Caki2 (cell line): ENCODE measurements around the gene SPHK2. TPM values are rescaled to one million over a fixed set of nuclear protein-coding genes. Genes with fewer than 3 reads are reported as not detected.

Experiments used
- DNase-seq: peaks from one replicate; pipeline ENCODE4 v3.0.0-alpha.2; 2015; ENCODE audit warnings: low read depth
- in situ Hi-C: cut with HindIII; loops from 2 replicates; pipeline ENCODE4 v1.10.0; 2016; ENCODE audit warnings: low sequenced_read_pairs, low pct_unique_long_range_greater_than_20kb, mixed read lengths
- total RNA-seq: library from RNA; depleted of rRNA; stranded (reverse); fragments of >200 nt; shearing (Covaris generic); gene quantifications from 2 replicates; pipeline ENCODE4 v1.2.3, GENCODE V29; 2014; ENCODE audit warnings: low replicate concordance

The SPHK2 gene
- total RNA-seq, 1 experiment from 2014 or later, result 4.8 TPM

DNA sequence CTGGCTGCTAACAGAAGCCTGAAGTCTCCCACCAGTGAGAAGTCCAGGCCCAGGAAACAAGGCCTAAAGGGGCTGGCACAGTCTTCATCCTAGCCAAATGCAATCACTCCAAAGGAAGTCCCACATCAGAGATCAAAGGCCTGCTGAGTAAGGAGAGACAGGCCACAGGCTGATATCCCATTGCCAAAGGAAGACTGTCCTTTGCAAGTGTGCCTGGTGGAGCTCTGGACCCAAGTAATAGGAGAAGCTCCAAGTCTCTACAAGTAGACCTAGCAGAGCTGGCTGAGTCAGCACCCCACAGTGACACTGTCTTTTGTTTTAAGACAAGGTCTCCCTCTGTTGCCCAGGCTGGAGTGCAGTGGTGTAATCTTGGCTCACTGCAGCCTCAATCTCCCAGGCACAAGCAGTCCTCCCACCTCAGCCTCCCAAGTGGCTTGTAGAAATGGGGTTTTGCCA lies 13.4 kb downstream of the SPHK2 start:
- in situ Hi-C loops, result no loop called here
- no peak for DNase-seq

DNA sequence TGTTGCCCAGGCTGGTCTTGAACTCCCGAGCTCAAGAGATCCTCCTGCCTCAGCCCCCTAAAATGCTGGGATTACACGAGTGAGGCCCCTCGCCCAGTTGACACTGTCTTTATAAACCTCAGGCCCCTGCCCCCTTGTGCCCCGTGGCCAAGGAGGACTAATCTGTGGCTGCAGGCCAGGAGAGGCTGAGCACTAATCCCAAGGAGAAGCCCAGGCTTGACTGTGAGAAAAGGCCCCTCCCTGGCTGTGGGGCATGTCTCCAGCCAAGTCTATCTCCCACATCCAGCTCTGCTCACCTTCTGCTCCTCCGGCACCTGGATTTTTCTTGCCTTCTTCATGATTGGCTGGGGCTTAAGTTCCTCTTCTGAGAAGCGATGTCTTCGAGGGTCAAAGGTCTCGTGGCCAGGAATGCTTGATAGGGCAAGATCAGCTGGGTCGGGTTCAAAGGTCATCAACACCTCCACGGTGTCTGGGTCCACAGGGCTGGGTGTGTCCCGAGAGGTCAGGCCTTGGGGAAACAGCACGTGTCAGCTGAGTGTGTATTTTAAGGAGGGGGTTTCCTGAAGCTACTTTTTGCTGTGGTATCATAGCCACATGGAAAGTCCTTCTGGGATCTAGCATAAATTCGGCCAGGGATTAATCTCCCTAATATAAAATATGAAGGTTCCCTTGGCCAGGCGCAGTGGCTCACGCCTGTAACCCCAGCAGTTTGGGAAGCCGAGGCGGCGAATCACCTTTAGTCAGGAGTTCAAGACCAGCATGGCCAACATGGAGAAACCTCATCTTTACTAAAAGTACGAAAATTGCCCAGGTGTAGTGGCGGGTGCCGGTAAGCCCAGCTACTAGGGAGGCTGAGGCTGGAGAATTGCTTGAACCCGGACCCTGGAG lies 14.1 kb downstream of the SPHK2 start:
- DNase-seq, result no peak
- in situ Hi-C loops, result no loop called here

DNA sequence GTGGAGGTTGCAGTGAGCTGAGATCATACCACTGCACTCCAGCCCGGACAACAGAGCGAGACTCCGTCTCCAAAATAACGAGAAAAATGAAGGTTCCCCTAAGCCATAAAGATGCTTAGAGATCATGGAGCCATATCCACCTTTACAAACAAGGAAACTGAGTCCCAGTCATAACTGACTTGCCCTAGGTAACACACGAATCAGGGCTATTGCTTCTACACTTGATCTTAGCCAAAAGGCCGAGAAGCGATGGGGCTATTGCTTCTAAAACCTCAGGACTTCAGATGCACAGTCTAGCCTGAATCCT lies 14.7 kb downstream of the SPHK2 start:
- DNase-seq, result no peak
- in situ Hi-C loops, result no loop called here

DNA sequence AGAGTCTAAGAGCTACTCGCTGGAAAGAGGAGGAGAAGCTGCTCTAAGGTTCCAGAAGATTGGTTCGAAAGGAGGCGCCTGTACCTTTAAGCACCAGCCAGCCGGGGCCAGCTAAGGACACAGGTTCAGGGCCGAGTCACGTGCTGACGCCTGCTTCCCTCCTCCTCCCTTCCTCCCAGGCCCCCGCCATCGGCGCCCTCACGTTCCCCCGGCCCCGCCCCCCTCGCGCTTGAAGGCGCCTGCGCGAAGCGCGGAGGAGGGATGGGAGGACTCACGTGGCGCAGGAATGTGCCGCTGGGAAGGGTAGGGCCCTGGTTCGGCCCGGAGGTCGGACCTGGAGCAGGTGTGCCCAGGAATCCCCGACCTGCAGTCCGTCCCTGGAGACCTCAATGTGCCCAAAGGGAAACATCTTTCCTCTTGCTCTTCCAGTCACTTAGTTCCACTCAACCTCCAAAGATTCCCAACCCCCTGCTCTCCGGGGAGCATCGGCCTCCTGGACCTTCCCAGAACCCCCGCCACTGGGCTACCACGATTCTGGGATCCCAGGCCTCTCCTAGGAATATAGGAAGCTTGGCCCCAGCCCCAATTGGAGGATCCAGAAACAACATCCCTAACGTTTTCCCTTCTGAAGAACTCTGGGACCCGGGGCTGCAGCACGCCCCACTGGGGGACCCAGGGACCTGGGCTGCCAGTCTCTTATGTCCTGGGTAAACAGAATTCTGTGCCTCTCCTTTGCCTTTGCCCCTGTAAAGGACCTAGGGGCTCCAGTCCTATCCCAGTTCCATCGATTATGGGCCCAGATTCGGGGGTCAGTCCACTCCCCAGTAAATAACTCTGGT lies 15.3 kb downstream of the SPHK2 start:
- in situ Hi-C loops, result no loop called here
- peak; percentile 91 for DNase-seq

DNA sequence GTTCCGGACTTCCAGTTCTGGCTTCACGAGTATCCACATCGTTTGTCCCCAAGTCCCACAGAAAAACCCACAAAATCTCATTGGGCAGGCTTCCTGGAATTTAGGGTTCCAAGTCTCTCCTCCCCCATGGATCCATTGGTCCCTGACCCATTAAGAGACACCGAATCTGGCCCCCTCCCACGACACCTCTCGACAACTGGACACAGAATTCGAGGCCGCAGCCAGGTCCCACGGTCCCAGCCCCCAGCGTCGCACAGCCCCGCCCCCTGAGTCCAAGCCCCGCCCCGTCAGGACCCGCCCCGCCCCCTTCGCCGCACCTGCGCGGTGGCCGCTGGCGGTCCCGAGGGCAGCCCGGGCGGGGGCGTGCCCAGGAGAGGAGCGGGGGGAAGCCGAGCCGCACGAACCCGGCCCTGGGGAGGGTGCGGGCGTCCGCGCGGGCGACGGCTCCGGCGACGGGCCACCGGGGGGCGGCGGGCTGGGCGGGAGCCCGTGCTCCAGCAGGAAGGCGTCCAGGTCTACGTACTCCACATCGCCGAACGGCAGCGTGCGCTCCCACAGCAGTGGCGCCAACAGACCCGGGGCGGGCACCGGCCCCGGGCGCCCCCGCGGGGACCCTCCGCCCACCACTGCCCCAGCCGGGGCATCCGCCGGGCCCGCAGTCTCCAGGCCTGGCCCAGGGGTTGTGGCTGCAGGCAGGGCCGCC lies 16.1 kb downstream of the SPHK2 start:
- DNase-seq, result peak; percentile 72
- in situ Hi-C loops, result no loop called here

DNA sequence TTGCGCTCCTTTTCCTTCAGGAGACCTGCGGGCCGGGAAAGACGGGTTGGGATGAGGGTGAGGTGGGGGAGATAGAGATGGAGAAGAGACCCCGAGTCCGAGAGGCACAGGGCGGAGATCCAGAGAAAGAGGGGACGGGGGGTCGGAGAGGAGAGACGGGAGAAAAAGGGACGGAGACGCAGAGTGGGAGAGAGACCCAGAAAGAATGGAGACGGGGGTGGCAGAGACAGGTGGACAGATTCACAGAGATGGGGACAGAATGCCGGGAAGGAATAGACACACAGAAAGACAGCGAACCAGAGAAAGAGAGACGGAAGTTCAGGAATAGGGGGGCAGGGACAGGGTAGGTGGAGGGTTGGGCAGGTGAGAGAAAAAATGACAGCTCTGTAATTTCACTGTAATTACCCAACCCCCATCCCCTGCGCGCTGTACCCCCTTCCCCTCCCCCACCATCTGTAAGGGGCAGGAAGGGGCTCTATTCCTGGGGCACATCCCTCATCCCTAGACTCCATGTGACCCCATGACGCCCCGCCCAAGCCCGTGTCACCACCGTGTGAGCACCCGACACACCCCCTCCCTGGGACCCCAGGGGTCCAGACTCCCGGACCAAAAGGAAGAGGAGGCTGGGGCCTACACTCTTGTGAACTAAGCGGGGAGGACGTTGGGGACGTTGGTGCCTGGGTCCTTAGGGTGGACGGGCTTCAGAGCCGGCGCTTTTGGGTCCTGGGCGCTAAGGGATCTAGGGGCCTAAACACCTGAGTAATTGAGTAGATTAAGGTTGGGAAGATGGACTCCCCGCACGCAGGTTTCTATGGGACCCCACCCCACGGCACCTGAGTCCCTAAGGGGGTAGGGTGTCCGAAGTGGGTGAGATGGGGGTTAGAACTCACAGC lies 16.9 kb downstream of the SPHK2 start:
- in situ Hi-C loops, result no loop called here
- DNase-seq, result no peak

DNA sequence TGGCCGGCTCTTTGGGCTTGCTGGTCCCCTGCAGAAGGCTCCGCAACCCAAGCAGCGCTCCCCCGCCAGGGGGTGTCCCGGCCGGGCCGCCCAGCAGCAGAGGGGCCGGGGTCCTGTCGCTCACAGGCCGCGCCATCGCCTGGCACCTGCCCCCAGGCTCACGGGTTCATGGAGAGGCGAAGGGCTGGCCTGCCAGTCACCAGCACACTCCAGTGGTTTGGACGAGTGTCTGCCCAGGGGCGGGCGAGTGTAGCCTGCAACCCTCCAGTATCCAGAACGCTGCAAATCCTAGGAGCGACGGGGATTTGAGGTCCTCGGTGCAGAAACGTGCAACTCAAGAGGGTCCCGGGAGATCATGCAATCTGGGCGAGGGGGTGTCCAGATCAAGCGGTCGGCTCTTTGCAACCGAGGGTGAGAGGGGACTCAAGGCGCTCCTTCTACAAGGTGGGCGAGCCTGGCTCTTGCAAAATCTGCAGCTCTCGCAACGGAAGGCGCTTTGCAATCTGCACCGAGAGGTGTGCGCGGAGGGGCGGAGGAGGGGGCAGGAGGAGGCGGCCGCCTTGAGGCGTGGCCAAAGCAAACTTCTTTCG lies 17.6 kb downstream of the SPHK2 start, which contains the start of gene DBP:
DBP (minus strand) TSS at position 521 of the 590 bp plus-strand sequence; CDS start at position 136, 385 bp downstream.
- in situ Hi-C loops, result no loop called here
- no peak for DNase-seq

DNA sequence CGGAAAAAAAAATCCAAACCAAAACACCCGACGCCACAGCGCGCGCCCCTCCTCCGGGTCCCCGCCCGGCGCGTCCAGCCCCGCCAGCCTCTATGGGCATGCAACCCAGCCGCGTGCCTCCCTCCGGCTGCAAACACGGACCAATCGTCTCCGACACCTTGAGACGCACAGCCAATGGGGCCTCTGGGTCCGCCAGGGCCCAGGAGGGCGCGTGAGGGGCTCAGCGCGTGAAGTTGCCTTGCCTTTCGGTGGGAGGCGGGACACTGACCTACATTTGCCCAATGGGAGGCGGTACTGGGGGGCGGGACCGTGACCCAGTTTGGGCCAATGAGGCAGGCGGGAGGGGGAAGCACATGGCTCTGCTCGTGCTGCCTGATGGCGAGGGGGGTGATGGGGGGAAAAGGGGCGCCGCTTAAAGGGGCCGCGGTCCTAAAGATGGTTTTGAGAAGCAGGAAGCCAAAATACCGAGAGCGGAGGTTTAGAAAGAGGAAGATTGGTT lies 18.2 kb downstream of the SPHK2 start:
- in situ Hi-C loops, result no loop called here
- peak; percentile 100 for DNase-seq

DNA sequence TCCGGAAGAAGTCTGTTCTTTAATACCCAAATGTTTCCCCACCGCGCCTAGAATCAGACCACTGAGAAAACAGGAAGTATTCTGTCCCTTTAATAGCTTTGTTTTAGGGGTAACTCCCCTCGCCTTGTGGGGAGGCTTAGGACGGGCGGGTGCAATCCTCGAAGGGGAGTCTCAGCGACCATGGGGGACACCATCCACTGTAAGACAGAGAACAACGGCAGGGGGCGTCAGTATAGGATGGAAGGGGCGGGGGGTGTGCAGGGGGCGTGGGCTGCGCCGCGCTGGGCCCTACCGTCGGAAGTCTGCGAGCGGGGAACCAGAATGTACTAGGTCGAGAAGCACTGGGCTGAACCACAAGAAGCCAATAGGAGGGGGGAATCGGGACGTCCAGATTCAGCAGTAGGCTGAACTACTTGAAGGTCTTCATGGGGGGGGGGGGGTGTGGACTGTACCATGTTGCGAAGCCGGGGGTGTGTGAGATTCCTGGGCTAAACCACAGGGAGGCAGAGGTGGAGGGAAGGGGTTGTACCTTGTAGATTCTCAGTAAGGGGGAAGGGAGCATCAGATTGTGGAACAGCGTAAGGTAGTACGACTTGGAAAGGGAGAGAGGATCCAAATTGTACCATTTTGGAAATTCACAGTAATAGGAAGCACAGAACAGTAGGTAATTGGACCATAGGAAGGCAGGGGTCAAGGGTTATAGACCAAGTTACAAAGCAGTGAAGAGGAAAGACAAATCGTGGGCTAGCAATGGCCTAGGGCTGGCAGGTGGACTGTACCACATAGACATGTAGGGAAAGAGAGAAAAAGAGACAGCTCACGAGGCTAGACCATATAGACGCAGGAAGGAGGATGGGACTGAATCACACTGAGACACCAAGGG lies 18.9 kb downstream of the SPHK2 start:
- in situ Hi-C loops, result no loop called here
- peak; percentile 85 for DNase-seq

DNA sequence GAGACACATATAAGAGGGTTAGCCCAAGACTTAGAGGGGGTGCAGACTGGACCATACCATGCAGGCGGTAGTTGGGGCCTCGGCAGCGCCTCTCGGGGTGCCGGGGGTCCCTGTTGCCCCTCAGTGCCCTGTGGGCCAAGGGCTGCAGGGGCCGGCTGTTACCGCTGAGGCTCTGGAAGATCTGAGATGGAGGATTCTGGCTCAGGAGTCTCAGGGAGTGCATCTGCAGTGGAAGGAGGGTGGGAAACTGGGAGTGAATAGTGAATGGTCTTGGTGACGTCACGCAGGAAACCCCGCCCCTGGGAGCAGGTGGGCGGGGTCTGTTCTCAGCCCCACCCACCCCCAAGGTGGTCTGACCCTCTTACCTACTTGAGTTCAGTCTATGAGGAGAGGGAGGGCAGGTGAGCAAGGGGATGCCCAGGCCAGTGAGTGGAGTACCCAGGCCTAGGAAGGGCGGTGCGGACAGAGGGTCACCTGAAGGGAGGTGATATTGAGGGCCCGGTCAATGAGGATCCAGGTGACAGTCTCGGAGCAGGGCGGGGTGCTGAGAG lies 19.6 kb downstream of the SPHK2 start:
- no peak for DNase-seq
- in situ Hi-C loops, result no loop called here

DNA sequence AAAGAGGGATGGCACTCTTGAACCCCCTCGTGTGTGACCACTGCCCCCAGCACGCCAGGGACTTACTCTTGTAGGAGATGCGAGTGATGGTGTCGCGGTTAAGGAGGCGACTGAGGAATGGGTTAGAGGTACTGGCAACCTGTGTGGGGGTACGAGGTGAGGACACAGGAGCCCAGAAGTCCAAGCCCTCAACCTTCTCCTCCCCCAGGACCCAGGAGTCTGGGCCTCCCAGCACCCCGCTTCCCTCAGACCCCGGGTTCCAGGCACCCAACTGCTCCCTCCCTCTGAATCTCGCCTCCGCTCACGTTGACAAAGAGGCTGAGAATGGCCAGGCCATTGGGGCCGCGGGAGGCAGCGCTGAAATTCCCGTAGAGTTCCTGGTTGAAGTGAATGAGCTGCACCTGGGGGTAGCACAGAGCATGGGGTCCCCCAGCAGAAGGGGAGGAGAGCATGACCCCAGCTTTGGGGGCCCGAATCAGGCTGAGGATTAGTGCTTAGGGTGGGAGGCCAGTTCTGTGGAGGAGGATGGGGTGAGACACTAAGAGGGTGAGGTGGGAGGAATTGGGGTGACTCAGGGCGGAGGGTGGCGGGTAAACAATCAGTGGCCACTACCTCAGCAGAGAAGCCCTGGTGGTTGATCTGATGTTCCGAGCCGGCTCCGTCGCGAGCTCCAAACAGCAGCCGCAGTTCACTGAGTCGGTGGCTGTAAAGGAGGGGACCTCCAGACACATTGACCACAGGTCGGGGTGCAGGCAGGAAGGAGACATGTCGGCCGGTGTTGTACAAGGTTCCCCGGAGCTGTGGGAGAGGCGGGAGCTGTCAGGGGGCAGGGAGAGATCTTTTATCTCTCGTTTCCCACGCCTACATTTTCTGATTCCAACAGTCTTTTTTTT lies 20.4 kb downstream of the SPHK2 start:
- in situ Hi-C loops, result no loop called here

DNA sequence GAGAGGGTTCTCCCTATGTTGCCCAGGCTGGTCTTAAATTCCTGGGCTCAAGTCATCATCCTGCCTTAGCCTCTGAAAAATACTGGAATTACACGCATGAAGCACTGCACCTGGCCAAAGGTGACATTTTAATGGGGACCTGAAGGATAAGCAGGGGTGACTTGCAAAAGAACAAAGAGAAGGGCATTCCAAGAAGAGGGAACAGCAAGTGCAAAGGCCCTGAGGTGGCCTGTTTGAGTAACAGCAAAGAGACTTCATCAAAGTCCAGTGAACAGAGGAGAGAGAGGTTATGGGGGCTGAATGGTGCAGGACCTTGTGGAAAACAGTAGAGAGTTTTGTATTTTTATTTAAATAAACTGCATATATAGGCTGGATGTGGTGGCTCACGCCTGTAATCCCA lies 22.5 kb downstream of the SPHK2 start:
- in situ Hi-C loops, result no loop called here

More for the DNA sequence above, 20.4 kb downstream of the SPHK2 start:
- DNase-seq, result no peak

DNA sequence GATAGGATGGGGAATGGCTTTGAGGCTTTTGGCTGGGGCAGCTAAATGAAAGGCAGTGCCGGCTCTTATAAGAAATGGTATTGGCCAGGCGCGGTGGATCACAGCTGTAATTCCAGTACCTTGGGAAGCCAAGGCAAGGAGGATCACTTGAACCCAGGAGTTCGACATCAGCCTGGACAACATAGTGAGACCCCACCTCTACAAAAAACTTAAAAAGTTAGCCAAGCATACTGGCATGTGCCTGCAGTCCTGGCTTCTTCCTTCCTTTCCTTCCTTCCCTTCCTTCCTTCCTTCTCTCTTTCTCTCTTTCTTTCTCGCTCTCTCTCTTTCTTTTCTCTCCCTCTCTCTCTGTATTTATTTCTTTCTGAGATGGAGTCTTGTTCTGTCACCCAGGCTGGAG lies 23.6 kb downstream of the SPHK2 start:
- no peak for DNase-seq
- in situ Hi-C loops, result no loop called here

More for the DNA sequence above, 22.5 kb downstream of the SPHK2 start:
- no peak for DNase-seq

DNA sequence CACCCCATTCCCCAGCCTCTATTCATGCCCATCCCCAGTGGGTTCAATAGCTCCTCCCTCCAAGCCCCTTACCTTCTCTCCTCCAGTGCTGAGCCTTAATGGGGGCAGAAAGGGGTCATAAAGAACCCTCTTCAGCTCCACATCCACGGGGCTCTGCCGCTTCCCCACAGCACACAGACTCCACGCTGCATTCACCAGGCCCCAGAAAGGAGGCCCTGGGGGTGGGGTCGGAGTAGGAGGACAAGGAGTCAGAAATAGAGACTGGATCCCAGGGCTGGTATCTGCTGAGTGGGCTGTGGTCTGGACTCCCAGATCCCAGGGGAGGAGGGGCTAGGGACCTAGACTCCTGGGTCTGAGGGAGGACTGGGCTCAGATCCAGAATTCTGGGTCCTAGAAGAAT lies 25.0 kb downstream of the SPHK2 start:
- DNase-seq, result no peak
- in situ Hi-C loops, result no loop called here
